ENCODE results near the gene MAPKAPK2.

The MAPKAPK2 gene

DNA sequence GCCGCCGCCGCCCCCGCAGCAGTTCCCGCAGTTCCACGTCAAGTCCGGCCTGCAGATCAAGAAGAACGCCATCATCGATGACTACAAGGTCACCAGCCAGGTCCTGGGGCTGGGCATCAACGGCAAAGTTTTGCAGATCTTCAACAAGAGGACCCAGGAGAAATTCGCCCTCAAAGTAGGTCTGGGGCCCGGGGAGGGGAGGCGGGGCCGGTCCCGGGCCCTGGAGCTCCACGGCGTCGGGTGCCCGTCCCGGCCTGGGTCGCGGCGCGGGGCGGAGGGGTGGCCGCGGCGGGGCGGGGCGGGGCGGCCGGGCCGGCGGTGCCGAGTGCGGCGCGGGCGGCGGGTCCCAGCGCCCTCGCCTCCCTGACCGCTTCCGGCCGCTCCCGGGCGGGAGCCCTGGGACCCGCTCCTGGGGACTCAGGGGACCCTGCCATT lies 646 bp downstream of the MAPKAPK2 start:
- peak; percentile 79 for DNase-seq

GRCh38 chr1:206685769-206686477 lies 1.2 kb downstream of the MAPKAPK2 start:
- DNase-seq, result peak; percentile 79

- DNase-seq, result no peak
Measured at GRCh38 chr1:206686478-206687249, 2.0 kb downstream of the MAPKAPK2 start.

DNA sequence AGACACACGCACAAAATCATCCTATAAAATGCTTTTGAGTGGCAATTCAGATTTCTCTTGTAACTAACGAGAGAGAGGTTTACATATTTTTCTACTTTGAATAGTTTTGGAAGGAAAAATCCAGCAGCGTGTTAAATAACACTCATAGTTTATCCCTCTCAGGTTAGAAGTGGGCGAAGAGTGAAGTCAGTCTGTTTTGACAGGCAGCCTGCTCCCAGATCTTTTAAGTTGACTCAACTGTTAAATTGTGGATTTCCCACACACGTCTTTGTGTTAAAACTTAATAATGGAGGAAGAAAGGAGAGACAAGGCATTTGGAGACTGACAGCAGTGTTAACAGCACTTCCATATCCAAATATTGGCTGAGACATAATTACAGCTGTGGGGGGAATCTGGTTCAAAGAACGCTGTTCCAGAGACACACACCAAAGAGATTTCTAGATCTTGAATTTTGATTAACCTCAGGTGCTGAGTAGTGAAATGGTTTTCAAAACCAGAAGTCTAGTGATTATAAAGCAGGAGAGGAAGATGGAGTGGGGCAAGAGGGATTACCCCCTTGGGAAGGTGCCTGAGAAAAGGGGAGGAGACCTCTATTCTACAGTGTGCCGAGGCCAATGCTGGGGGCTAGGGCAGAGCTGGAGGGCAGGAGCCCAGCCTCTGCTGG lies 2.7 kb downstream of the MAPKAPK2 start:
- DNase-seq, result no peak

DNA sequence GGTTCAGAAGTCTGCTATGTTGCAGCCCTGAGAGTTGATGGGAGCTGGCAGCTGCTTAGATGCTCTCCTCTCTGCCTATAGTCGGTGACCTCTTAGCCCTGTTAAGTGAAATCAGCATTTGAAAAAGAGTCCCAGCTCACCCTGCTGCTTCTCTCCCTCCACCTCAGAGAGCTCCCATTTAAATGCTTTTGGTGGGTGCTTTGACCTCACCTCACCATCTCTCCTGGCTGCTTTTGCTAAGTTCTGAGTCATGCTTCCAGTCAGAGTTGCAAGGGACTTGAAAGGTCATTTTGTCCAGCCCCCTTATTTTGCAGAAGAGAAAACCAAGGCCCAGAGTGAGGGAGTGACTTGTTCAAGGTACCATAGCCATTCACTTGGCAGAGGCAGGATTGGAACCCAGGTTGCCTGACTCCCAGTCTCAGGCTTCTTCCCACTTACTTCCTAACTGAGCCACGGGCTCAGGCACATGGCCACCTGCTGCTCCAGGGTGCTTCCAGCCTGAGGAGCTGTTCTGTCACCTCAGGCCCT lies 3.3 kb downstream of the MAPKAPK2 start:
- DNase-seq, result no peak

- no peak for DNase-seq
Measured at GRCh38 chr1:206690516-206690915, 5.8 kb downstream of the MAPKAPK2 start.

DNA sequence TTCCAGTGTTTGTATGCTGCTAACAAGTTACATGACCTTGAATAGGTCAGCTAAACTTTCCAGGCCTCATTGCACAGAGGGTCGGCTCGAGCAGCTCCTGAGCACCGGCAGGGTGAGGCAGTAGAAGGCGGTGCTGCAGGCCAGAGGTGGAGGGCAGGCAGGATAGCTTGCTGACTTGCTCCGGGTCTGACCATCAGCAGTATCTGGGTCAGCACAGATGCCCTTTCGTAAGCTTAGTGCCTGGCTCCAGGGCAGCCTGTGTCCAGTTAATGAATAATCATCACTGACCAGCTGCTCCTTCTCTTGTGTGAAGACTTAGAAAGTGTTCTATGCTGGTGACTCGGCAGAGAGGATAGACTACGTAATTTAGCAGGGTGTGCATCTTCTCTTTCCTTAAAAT lies 6.9 kb downstream of the MAPKAPK2 start:
- DNase-seq, result no peak

DNA sequence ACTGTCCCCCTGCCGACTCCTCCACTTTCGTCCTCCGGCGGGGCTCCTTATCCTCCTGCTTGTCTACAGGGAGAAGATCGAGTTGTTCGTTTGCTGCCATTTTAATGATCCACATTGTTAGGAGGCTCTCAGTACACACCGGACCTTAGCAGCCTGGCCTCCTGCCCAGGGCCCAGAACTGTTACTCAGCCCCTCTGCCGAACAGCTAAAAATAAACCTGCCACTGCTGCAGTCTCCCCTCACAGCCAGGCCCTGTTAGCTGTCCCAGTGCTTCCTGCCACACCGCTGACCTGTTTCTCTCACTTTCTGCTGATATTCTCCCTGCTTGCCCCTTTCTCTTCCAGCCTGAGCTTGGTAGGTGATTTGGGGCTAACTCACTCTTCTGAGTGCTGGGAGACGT lies 8.3 kb downstream of the MAPKAPK2 start:
- DNase-seq, result no peak

GRCh38 chr1:206693592-206693991 lies 8.9 kb downstream of the MAPKAPK2 start:
- no peak for DNase-seq

DNA sequence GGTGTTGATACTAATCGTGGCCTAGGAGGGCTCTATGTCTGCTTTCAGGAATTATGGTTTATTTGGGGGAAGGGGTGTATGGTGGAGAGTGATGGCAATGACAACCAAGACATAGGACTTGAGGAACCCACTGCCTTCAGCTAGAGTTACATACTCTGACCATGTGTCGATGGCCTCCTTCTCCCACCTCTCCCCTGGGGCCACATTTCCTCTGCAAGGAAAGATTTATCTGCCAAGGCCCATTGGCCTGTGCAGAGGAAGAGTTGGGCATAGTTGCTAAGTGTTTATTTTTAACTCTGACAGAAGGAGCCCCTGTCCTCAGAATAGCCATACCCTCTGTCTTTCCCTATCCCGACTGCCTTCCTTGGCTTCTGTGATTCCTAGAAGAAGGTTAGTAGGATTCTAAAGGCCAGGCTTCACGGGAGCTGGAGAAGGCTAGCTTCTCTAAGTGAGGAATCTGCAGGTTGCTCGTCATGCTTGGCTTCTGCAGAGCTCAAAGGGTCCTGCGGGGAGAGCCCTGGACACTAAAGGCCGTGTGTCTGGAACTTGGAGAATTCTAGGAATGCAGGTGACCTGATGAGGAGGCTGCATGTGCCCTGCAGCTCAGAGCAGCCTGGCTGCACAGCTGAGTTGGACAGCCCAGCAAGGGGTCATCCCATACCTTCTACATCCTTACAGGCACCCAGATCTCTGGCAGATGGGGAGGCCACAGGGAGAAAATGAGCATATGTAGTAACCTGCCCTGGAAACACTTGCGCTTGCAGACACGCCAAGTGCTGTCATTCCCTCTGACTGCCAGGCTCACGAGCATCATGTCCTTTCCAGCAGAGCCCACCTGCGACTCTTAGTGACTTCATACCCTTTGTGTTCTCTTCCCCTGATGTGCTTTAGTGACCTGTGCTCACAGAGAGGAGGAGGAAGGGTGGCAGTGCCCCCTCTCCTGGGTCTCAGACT lies 9.7 kb downstream of the MAPKAPK2 start:
- DNase-seq, result no peak

DNA sequence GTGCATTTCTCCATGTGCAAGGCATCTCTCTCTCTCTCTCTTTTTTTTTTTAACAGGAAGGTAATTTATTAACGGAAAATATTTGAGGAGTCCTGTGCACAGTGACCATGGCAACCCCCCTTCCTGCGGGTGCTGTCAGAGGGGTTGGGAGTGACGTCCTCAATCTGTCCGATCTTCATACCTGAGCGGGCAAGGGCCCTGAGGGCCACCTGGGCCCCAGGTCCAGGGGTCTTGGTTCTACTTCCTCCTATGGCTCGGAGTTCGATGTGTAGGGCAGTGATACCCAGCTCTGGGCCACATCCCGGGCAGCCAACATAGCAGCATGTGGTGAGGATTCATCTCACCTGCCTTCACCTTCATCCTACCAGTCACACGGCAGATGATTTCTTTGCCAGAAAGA lies 11.0 kb downstream of the MAPKAPK2 start:
- DNase-seq, result no peak

DNA sequence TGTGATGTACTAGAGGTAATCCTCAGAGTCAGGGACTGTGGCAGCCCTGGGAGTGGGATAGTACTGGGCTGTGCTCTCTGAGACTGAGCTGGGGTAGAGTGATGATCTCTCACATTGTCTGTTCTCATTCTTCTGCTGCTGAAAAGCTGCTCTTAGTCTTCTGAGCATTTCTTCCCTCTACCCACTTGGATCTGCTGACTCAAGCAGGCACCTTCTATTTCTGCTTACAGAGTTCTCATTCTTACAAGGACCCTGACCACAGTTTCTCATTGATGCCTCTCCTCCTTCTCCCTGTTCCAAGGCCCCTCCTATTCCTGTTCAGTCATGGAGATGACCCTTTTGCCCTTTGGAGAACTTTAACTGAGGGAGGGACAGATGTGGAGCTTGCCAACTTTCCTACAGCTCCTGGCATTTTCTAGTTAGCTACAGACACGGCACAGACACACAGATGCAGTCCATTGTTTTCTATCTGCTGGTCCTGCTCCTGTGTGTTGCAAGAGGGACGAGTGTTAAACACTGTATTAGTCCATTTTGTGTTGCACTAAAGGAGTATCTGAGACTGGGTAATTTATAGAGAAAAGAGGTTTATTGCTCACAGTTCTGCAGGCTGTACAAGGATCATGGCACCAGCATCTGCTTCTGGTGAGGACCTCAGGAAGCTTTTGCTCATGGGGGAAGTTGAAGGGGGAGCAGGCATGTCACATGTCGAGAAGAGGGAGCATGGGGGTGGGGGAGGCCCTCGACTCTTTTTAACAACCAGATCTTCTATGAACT lies 12.3 kb downstream of the MAPKAPK2 start:
- DNase-seq, result no peak

DNA sequence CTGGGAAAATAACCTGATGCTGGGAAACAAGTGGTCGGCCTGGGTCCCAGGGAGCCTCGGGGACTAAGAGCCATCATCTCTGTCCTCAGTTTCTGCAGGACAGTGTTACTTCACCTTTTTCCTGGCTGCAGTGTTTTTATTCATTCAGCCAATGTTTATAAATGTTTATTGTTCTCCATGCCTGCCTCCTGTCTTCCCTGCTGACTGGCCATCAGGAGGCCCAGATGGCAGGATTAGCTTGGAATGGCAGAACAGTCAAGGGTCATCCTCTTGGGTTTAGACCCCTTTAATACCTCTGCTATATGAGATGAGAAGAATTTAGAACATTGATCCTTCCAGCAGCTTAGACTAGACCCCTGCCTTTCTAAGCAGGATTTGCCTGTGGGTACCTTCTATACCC lies 13.3 kb downstream of the MAPKAPK2 start:
- no peak for DNase-seq

- DNase-seq, result no peak
Measured at GRCh38 chr1:206699000-206699586, 14.4 kb downstream of the MAPKAPK2 start.

DNA sequence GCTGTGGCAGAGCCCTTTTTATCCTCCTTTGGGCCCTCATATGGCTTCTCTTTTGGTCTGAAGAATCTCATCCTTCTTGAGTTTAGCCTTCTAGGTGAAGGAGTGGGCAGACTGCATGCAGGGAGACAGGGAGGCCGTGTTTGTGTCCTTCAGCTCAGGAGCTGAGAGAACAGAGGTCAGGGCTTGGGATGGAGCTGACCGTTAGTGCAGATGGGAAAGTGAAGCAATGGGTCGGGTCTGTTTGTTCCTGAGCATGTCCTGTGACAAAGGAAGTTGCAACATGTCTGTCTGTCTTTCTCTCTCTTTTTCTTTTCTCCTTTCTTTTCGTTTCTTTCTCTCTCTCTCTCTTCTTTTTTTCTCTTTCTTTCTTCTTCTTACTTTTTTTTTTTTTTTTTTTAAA lies 14.9 kb downstream of the MAPKAPK2 start:
- no peak for DNase-seq

- no peak for DNase-seq
Measured at GRCh38 chr1:206700445-206701036, 15.8 kb downstream of the MAPKAPK2 start.

DNA sequence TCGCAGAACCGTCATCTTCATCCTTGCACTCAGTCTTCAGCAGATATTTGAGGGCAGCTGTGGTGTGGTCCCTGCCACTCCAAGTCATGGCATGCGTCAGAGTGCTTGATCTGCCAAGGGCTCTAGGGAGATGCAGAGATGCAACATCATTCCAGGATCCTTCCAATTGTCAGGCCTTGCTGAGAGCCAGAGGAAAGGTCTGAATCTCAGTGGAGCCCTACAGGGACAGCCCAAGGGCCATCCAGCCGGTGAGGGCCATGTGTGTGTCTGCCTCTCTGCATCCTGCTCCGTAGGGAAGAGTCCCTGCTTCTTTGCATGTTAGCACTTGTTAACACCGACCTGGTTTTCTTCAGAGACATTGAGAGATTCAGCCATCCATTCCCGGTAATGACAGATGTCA lies 17.6 kb downstream of the MAPKAPK2 start:
- DNase-seq, result no peak

GRCh38 chr1:206702803-206703202 lies 18.1 kb downstream of the MAPKAPK2 start:
- no peak for DNase-seq

GRCh38 chr1:206703661-206704060 lies 19.0 kb downstream of the MAPKAPK2 start:
- peak; percentile 80 for DNase-seq

- no peak for DNase-seq
Measured at GRCh38 chr1:206704226-206704625, 19.5 kb downstream of the MAPKAPK2 start.

- DNase-seq, result no peak
Measured at GRCh38 chr1:206705191-206705590, 20.5 kb downstream of the MAPKAPK2 start.

All from activated effector memory CD4-positive, alpha-beta T cell treated with anti-CD3 and anti-CD28 coated beads, Interleukin-2, amount 50 U/mL, for 16 hours (primary cell).